GM19035 (cell line): Measurements from ENCODE around the gene WWC1.

ENCODE experiments used
- ATAC-seq: cut with Tn5 transposase; IDR thresholded peaks from one replicate; pipeline ENCODE4 v1.9.1; 2021; ENCODE audit not compliant: unreplicated experiment

The WWC1 gene

DNA sequence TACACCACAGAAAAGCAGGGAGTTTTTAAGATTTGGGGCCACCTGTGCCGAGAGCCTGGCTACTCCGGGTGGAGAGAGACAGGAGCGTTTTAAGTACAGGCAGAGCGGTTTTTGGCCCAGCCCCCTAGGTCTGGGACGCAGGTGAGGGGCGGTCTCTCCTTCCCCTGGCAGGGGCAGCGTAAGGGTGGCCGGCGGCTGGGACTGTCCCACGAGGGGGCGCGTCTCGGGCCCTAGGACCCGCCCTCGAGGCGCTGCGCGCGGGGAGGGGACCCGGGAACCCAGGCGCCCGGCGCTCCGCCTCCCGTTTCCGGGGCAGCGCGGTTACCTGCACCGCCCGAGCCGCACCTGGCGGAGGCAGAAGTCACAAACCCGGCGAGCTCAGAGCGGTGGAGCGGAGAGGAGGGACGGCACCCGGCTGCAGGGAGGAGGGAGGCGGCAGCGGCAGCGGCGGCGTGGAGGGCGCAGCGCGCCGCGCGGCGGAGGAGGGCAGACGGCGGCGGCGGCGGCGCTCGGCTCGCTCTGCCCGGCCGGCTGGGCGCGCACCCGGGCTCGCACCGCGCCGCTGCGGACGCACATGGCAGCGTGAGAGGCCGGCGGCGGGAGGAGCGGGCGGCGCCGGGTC is at the start of gene WWC1:
TSS of gene WWC1 (plus strand) at position 304 of the 622 bp plus-strand sequence. CDS start 508 bp downstream, outside the sequence.
- peak; percentile 80 for ATAC-seq

DNA sequence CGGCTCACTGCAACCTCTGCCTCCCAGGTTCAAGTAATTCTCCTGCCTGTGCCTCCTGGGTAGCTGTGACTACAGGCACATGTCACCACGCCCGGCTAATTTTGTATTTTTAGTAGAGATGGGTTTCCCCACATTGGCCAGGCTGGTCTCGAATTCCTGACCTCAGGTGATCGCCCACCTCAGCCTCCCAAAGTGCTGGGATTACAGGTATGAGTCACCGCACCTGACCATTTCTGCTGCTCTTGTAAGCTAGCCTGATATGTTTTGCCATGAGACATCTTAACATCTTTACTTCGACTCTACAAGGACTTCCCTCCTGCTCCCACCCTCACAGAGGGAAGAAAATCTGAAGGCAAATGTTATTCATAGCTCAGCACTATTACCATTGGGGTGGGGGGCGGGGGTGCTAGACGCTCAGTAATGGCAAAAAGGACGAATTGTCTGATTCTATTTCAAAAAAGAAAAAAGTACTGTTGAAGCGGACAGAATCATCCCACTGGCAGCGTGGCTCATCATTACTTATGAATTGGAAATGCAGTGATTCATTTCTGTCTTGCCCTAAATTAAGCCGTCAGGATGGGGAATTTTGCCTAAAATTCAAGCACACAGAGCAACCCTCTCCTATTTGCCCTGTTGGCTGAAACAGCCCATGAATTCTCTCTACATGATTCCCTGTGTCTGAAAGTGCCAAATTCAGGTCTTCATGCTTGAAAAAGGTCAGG is 46.4 kb upstream of the WWC1 start:
- ATAC-seq, result no peak

DNA sequence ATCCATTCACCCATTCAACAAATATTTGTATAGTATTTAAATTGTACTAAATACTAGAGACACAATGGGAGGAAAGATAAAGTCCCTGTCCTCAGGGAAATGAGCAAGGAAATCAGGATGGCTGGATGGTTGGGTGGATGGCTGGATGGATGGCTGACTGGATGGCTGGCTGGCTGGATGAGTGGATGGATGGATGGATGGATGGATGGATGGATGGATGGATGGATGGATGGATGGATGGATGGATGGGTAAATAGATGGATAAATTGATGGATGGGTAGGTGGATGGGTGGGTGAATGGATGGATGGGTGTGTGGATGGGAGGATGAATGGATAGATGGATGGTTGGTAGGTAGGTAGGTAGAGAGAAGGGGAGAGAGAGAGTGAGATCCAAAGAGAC is 41.5 kb upstream of the WWC1 start:
- no peak for ATAC-seq

DNA sequence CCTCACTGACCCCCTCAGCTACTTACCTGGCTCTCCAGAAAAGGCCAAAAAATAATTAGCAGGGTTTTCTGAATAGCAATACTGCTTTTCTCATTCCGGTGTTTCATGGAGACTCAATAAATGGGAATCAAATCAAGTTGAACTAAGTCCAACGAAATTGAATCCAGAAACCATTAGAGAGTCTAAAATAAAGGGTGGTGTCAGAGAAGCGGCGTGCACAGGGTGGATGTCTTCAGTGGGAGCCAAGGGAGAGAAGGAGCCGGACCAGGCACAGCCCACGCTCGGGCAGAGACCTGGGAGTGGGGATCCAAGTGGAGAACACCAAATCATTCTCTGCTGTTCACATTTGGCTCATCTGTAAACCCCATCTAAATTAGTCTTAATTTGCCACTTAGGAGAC is 40.2 kb upstream of the WWC1 start:
- no peak for ATAC-seq

DNA sequence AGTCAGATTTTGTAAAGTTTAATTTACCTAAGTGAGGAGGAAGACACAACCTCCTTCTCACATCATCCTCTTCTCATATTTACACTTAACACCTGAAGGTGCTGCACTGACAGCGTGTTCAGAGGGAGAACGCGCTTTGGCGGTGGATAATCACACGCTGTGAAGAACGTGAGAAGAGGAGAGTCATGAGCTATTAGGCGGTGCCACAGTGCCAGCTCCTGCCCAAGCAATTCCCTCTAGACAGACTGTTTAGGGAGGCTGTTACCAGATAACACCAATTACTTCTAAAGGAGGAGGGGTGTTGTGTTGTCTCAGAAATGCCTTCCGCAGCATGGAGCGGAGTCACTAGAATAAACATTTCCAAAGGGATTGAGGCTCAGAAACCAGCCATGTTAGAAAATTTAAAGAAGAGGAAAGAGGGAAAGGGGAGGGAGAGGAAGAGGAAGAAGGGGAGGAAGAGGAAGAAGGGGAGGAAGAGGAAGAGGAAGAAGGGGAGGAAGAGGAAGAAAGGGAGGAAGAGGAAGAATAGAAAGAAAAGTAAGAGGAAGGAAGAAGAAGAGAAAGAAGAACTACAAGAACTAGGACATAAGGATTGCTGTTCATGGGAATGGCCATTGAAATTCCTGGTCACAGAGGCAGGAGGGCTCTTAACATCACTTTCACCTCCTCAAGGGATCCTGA is 37.3 kb upstream of the WWC1 start:
- no peak for ATAC-seq

DNA sequence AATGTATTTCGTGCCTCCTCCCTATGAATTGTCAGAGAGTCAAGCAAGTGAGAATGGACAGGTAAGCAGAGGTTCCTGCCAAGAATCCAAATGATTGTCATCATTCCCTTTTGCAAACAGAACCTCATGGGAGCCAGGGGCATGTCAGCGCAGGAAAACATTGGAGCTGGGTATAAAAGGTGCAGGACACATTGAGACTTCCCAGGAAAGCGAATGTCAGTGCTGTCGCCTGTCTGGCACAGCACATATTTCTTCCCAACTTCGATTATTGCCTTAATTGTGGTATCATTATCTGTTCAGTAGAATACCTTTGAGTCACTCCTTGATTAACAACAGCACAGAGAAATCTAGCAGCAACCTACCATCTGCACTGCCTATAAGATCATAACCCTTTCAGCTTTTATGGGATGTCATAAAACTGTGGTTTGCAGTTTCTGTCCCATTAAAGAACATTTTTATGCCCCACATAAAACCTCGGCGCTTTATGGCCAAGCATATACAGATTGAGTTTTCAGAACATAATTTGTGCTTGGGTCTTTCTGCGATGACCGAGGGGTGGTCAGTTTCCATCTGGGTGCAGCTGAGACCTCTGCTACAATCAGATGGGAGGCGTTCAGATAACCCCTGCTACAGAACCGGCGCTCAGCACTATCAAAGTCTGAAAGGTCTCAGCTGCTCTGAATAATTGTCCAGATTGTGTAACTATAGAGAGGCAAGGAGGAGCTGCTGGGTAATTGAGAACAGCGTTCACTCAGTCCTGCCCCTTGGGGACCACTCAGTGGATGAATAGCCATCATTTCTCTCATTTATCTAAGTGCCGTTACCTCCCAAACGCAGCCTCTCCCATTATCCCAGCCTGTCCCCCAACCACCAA is 30.9 kb upstream of the WWC1 start:
- ATAC-seq, result no peak

DNA sequence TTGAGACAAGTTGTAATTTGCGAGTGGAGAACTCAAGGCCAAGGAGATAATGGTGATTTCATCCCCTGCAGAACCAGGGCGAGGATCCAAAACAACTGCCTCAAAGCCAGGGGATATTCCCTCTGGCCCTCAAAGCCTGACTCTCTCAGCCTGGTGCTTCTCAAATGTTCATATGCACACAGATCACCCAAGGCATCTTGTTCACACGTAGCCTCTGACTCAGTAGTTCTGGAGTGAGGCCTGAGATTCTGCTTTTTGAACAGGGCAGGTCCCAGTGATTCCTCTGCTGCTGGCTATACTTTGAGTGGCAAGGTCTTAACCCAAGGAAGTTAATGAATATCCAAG is 30.2 kb upstream of the WWC1 start:
- ATAC-seq, result no peak

DNA sequence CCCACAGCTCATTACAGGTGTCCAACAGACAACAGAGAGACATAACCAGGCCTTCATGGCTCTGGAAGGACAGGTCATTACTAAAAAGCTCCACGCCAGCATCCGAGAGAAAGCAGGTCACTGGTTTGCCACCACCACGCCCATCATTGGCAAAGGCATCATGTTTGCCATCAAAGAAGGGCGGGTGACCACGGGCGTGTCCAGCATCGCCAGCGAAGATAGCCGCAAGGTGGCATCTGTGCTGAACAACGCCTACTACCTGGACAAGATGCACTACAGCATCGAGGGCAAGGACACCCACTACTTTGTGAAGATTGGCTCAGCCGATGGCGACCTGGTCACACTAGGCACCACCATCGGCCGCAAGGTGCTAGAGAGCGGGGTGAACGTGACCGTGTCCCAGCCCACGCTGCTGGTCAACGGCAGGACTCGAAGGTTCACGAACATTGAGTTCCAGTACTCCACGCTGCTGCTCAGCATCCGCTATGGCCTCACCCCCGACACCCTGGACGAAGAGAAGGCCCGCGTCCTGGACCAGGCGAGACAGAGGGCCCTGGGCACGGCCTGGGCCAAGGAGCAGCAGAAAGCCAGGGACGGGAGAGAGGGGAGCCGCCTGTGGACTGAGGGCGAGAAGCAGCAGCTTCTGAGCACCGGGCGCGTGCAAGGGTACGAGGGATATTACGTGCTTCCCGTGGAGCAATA is 29.3 kb upstream of the WWC1 start:
- no peak for ATAC-seq

DNA sequence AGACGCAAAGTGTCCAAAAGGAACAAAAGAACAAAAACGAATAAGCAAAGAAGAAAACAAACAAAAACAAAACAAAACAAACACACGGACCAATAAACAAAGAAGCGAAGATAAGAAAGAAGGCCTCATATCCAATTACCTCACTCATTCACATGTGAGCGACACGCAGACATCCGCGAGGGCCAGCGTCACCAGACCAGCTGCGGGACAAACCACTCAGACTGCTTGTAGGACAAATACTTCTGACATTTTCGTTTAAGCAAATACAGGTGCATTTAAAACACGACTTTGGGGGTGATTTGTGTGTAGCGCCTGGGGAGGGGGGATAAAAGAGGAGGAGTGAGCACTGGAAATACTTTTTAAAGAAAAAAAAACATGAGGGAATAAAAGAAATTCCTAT is 28.3 kb upstream of the WWC1 start:
- ATAC-seq, result no peak

DNA sequence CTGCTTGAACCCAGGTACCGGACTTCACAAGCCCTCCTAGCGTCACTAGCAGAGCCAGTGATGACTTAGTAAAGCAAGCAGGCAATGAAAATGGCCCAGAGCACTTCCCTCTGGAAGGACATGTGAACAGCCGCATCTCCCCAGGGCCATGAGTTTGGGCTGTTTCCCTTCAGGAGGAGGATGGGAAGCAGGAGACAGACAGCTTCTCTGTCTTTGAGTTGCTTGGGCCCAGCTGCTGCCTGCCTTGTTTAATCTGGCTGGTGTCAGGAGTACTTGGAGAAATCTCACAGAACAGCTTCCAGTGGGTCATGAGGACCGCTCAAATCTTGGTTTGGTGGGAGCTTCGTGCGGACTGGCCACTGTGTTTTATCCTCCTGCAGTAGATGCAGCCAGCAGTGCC is 25.4 kb upstream of the WWC1 start:
- ATAC-seq, result no peak

DNA sequence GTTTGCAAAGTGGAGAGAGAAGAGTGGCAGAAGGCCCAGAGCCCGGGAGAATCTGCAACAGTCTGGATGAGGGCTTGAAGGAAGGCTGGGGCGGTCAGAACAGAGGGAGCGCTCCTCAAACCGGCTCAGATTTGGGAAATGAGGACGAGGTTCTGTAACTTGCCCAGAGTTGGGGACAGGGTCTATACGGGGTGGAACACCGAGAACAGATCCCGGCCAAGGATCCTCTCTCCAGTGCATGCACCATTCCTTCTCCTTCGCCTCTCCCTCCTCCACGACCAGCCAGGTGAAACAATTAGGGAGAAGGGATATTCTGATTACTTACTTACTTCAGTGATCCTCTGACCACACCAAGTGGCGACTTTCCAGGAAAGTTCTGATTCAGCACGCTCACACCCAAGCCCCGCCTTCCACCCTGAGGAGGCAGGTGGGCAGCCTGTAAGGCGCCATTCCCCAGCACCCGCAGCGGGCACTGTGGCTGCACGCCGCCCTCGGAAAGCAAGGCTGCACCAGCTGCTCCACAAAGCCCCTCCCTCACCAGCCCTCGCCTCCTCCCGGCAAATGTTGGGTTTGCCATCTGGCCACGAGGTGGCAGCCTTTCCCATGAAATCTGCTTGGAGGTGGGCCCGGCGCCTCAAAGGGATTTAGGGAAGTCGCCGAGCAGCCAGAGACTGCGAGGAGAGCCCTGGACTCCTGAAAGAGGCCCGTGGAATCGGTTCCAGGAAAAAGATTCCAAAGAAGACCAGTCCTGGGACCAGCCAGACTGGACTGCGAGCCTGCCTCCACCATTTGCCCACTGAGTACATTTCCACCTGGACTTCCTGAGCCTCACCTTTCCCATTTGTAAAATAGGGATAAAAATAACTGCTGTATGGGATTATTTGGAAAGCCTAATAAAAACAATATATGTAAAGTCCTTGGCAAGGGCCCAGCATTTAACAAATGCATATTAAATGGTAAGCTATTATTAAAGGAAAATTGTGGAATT is 22.2 kb upstream of the WWC1 start:
- peak; percentile 88 for ATAC-seq

DNA sequence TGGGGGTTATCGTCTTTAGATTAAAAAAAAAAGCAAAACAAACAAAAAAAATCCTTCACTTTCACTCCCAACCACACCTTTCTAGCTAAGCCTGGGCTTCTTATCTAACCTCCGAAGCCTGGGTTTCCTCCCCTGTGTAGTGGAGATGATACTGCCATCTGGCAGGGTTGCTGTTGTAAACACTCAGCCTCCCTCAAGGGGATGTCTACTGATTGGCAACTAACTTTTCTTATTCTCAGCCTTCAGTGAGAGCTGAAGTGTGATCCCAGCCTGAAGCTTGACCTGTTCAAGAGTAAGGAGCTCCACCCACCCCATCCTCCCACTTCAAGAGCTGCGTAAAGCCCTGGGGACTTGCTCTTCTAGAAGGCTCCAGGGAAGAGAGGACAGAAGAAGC is 21.5 kb upstream of the WWC1 start:
- no peak for ATAC-seq

DNA sequence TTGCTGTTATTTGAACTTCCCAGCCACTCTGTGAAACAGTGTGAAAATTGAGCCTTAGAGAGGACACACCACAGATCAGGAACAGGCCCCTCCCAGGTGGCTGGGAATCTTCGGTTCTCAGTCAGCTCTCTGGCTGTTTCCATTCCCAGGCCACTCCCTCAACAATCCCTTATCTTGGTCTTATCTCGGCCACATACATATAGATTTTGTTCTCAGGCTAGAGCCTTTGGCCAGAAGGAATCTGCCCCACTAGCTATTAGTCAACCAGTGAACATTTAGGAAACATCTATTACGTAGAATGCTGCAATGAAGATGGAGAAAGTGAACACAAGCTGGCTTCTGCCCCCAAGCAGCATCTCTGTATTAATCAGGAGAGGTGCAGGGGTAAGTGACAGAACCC is 21.0 kb upstream of the WWC1 start:
- no peak for ATAC-seq

DNA sequence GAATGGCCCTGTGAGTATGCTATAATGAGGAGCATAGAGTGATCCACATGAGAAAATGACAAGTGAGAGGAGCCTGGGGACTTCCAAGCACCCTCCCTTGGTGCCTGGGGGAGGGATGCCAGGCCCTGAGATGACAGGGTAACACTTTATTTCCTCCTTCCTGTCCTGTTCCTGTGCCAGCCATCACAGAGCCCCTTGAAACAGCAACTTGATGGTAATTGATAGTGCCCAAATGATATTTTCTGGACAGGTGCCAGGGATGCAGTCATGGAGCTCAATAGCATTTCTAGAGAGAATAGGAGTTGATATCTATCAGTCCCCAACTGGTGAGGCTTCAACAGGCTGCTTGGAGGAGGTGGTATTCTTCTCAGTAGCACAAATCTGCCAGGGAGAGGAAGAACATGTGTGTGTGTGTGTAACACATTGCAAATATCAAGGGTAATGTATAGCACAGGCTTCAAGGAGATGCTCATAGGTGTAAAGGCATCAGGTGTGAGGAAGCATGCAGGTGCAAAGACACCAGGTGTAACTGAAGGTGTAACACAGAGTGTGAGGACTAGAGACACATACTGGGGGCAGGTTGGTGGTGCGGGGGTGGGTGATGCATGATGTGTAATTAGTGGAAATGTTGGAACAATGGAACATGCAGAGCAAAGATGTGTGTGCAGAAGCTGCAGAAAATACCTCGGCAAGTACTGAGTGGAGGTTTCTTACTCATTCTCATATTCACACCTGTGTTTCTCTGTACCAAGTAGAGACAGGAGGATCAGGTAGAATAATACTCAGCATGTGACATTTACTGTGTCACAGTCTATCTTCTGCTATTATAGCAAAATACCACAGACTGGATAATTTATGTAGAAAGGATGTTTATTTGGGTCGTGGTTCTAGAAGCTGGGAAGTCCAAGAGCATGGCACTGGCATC is 18.1 kb upstream of the WWC1 start:
- no peak for ATAC-seq

DNA sequence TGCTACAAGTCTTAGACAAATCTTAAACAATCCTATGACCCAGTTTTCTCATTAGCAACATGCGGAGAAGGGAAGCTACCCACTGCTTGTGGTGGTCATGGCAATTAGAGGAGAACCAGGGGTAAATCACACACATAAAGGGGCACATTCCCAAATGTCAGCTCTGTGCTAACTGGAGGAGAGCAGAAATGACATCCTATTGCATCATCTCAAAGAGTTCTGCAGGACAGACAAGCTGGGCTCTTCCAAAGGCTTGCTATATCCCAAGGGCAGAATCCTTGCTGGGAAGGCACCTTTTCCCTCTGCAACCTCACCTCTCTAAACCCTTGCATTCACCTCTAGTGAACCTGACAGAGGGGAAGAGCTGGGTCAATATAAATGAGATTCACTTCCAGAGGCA is 17.0 kb upstream of the WWC1 start:
- no peak for ATAC-seq

DNA sequence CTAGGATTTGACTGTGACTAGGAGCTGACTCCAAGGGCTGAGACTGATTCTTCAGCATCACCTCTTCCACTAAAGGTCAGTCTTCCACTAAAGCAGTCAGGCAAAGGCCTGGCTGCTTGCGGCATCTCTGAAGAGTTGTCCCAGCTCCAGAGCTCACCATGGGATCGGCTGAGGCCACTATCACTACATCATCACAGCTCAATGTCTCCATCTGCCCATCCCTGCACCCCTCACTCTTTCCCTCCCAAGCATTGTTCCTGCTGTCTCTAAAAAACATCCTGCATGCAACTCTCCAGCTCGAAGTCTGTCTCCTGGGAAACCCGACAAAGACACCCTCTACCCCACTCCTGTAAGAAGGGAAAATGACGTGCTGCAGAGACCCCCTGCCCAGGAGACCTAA is 15.5 kb upstream of the WWC1 start:
- no peak for ATAC-seq

DNA sequence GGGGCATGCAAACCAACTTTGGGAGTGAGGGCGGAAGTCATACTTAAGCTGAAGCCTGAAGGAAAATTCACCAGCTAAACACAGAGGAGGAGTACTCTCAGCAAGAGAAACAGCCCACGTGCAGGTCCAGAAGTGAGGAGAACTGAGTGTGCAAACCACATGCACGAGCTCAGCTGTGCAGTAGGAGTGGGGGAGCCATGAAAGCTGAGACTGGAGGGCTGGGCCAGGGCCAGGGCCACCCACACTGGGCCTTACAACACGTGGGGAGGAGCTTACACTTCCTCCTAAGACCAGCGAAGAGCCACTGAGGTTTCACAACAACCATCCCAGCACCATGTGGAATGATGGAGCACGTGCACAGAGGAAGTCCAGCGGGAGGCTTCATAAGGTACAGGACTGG is 9.3 kb upstream of the WWC1 start:
- no peak for ATAC-seq

DNA sequence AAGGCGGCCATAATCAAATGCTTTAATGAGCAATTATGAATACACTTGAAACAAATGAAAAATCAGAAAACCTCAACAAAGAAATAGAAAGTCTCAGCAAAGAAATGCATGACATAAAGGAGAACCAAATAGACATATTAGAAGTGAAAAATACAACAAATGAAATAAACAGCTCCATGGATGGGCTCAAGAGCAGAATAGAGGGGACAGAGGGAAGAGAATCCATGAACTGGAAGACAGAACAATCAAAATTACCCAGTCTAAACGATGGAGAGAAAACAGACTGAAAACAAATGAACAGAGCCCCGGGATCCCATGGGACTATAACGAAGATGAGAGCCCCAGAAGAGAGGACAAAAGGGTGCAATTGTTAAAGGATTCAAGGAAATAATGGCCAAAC is 6.6 kb upstream of the WWC1 start:
- ATAC-seq, result no peak

DNA sequence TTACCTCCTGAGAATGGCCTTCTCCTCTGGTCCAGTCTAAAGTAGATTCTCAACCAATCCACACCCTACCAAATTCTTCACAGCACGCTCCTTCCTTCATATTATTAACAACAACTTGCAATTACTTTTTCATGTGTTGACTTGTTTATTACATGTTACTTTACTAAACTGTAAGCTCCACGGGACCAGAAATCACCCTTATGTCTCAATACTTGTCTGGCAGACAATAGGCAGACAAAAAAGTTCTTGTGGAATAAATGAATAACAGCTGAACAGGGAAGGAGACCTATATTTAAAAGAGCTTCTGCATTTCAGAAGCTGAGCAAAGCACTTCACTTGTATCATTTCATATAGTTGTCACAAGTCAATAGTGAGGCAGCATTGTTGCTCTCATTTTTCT is 5.7 kb upstream of the WWC1 start:
- no peak for ATAC-seq
